Endothelial cell of umbilical vein (primary cell): Measurements from ENCODE around the gene AHI1. TPM values are rescaled to one million over a fixed set of nuclear protein-coding genes. Genes with fewer than 3 reads are reported as not detected.

Source experiments
- BruUV-seq: library from RNA; stranded (reverse); fragments of 400-500 nt; replicated peaks from 2 replicates; lab custom pipeline; 2021; lab: Mats Ljungman, UMichigan
- CTCF ChIA-PET: fragments of 300-600, 350-600 bp; sonication (Branson Sonifier 250); formaldehyde crosslinking; loops from one replicate; lab custom pipeline; 2021; ENCODE audit warnings: antibody characterized with exemption, inconsistent platforms; lab: Charles Lee
- POLR2A ChIA-PET: fragments of 300-600, 350-600 bp; sonication (Branson Sonifier 250); formaldehyde crosslinking; loops from one replicate; lab custom pipeline; 2021; ENCODE audit warnings: antibody characterized with exemption, inconsistent platforms; lab: Charles Lee
- DNase-seq: peaks from one replicate; pipeline ENCODE4 v3.0.0-alpha.2; 2011; ENCODE audit warnings: low read depth, low spot score
- FAIRE-seq: peaks from 2 replicates; lab custom pipeline; 2011; peaks lifted over from hg19 to GRCh38; lab: Jason Lieb, UNC
- H2AFZ ChIP-seq: 2 replicates; pipeline ENCODE4 v1.6.0; 2012; ENCODE audit warnings: low read depth, low read length, control low read depth, inconsistent platforms
- H3K27ac ChIP-seq: 2 replicates; pipeline ENCODE4 v1.5.1; 2011; ENCODE audit warnings: low read depth, mild to moderate bottlenecking, control low read depth, low read length, moderate library complexity; ENCODE audit not compliant: insufficient read depth
- H3K27me3 ChIP-seq, 2 experiments: 2 replicates each; pipeline versions ENCODE4 v1.6.0 to v1.6.1; 2011; ENCODE audit warnings: low read length in 2 of 2, mixed read lengths in 1 of 2; ENCODE audit not compliant: control insufficient read depth in 2 of 2, insufficient read depth in 2 of 2
- H3K36me3 ChIP-seq, 2 experiments: 2 replicates in 1 of 2; 3 replicates in 1 of 2; pipeline ENCODE4 v1.5.1; 2011; ENCODE audit warnings: low read length in 2 of 2, mild to moderate bottlenecking in 1 of 2, moderate library complexity in 1 of 2; ENCODE audit not compliant: control insufficient read depth in 2 of 2, insufficient read depth in 2 of 2; ENCODE audit errors: extremely low read depth in 1 of 2
- H3K4me1 ChIP-seq: 3 replicates; pipeline ENCODE4 v1.5.1; 2011; ENCODE audit warnings: mild to moderate bottlenecking, low read length; ENCODE audit not compliant: control insufficient read depth, insufficient read depth; ENCODE audit errors: extremely low read depth
- H3K4me2 ChIP-seq: 2 replicates; pipeline ENCODE4 v1.6.1; 2011; ENCODE audit warnings: low read length, control low read depth, mixed read lengths; ENCODE audit not compliant: insufficient read depth
- H3K4me3 ChIP-seq, 3 experiments: fragments of 200-600 bp in 1 of 3; sonication (generic), shearing (Covaris generic) in 1 of 3; replicated peaks in 1 of 3; 2 replicates each; pipeline ENCODE4 v1.5.1; 2011 to 2016; ENCODE audit warnings: control low read depth in 3 of 3, low read length in 3 of 3, mild to moderate bottlenecking in 2 of 3, inconsistent platforms in 1 of 3, low read depth in 1 of 3, moderate library complexity in 1 of 3; ENCODE audit not compliant: insufficient read depth in 1 of 3
- H3K79me2 ChIP-seq: 2 replicates; pipeline ENCODE4 v1.6.0; 2012; ENCODE audit warnings: low read length, inconsistent platforms; ENCODE audit not compliant: control insufficient read depth, insufficient read depth
- H3K9ac ChIP-seq: replicated peaks from 2 replicates; pipeline ENCODE3; 2011; ENCODE audit warnings: low read length, control low read depth; ENCODE audit not compliant: insufficient read depth; ENCODE audit errors: extremely low read depth
- H3K9me1 ChIP-seq: replicated peaks from 3 replicates; pipeline ENCODE4 v1.6.0; 2011; ENCODE audit warnings: mild to moderate bottlenecking, low read length; ENCODE audit not compliant: control insufficient read depth, insufficient read depth; ENCODE audit errors: extremely low read depth
- H3K9me3 ChIP-seq: replicated peaks from 2 replicates; pipeline ENCODE4 v1.5.1; 2012; ENCODE audit warnings: low read length, inconsistent platforms; ENCODE audit not compliant: control insufficient read depth, insufficient read depth
- H4K20me1 ChIP-seq: replicated peaks from 2 replicates; pipeline ENCODE3; 2011; ENCODE audit warnings: mild to moderate bottlenecking, low read length; ENCODE audit not compliant: control insufficient read depth, insufficient read depth; ENCODE audit errors: extremely low read depth
- EZH2 ChIP-seq: IDR thresholded peaks from 2 replicates; pipeline ENCODE4 v1.6.1; 2012; ENCODE audit warnings: borderline replicate concordance, low read depth, mild to moderate bottlenecking, moderate library complexity, low read length, inconsistent platforms; ENCODE audit not compliant: severe bottlenecking
- FOS ChIP-seq: IDR thresholded peaks from 2 replicates; pipeline ENCODE4 v1.6.1; 2011; ENCODE audit warnings: mild to moderate bottlenecking, low read length, moderate library complexity, borderline replicate concordance; ENCODE audit not compliant: insufficient read depth
- GATA2 ChIP-seq: IDR thresholded peaks from 2 replicates; pipeline ENCODE4 v1.7.0; 2011; ENCODE audit warnings: low read depth, mild to moderate bottlenecking, moderate library complexity, mixed read lengths, low read length; ENCODE audit not compliant: insufficient read length, insufficient read depth
- JUN ChIP-seq: IDR thresholded peaks from 2 replicates; pipeline ENCODE4 v1.6.1; 2011; ENCODE audit warnings: borderline replicate concordance, low read depth; ENCODE audit not compliant: insufficient read length, insufficient read depth
- MYC ChIP-seq: IDR thresholded peaks from one replicate; pipeline ENCODE4 v1.6.1; 2011; ENCODE audit warnings: mild to moderate bottlenecking, low read depth, low read length
- POLR2A ChIP-seq: IDR thresholded peaks from 2 replicates; pipeline ENCODE4 v1.6.1; 2012; ENCODE audit warnings: low read depth, mild to moderate bottlenecking, control low read depth, low read length
- POLR2AphosphoS5 ChIP-seq: IDR thresholded peaks from 2 replicates; pipeline ENCODE4 v1.6.1; 2012; ENCODE audit warnings: low read depth, mild to moderate bottlenecking, control low read depth, low read length, moderate library complexity; ENCODE audit not compliant: insufficient read depth
- dilution Hi-C: fragments of 300-500 bp; cut with MboI; formaldehyde crosslinking; loops from one replicate; pipeline ENCODE4 v1.15.0; 2019; ENCODE audit warnings: low sequenced_read_pairs; ENCODE audit not compliant: extremely low pct_ligation_motif_present
- intact Hi-C: fragments of 100-400 bp; cut with micrococcal nuclease; formaldehyde crosslinking; loops from one replicate; pipeline ENCODE4 v1.10.0; 2022
- polyA plus RNA-seq, 4 experiments: library from polyadenylated mRNA; depleted of rRNA in 3 of 4; stranded (reverse) in 3 of 4; unstranded in 1 of 4; fragments of >200 nt; gene quantifications; 2 replicates each; pipeline versions ENCODE4 v1.2.1 to v1.2.3, GENCODE V29; 2011 to 2012; ENCODE audit warnings: missing spikeins in 1 of 4
- total RNA-seq: library from RNA; stranded (reverse); gene quantifications from 2 replicates; pipeline ENCODE4 v1.2.3, GENCODE V29; 2021
- TF ChIP-seq, protein P1 (sequence below): IDR thresholded peaks from 2 replicates; pipeline ENCODE4 v1.6.1; 2011; ENCODE audit not compliant: insufficient read depth, insufficient read length
- TF ChIP-seq, protein P2 (sequence below), 2 donors: IDR thresholded peaks; 1 replicate in 1 of 2; 2 replicates in 1 of 2; pipeline ENCODE4 v1.5.1; 2011; ENCODE audit warnings: low read length in 2 of 2, mild to moderate bottlenecking in 2 of 2, moderate library complexity in 2 of 2, control low read depth in 1 of 2, inconsistent platforms in 1 of 2, low read depth in 1 of 2; ENCODE audit not compliant: insufficient read depth in 1 of 2; ENCODE audit errors: extremely low read depth in 1 of 2

Gene AHI1
- total and polyA plus RNA-seq, 2 donors (not counting 3 experiments of a cell fraction or from before 2014, with no cell fraction given), result 5.1 to 20.7 TPM

DNA sequence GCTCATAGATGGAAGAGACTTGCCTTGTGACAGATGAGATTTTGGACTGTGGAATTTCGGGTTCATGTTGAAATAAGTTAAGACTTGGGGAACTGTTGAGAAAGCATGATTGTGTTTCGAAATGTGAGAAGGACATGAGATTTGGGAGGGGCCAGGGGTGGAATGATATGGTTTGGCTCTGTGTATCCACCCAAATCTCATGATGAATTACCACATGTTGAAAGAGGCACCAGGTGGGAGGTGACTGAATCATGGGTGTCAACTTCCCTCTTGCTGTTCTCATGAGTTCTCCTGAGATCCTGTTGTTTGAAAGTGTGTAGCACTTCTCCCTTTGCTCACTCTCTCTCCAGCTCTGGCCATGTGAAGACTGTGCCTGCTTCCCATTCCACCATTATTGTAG lies 17.9 kb downstream of the AHI1 start:
- no peak overlapping the region for H3K4me3 ChIP-seq
- H3K79me2 ChIP-seq, result no peaks in the 10 kb centered on the region
- no peak overlapping the region for H2AFZ ChIP-seq
- DNase-seq (no peak), FAIRE-seq (no peak)
- CTCF ChIA-PET, result no interaction called here
- intact Hi-C loops, result no loop called here
- peaks cover 0 to 11% of the 10 kb centered on the region in 2 experiments for H3K36me3 ChIP-seq
- POLR2A ChIA-PET, result no interaction called here
- dilution Hi-C loops, result no loop called here
- H3K9me1 ChIP-seq, result no peaks in the 10 kb centered on the region
- no peak overlapping the region for H3K27ac ChIP-seq
- H3K9me3 ChIP-seq, result no peaks in the 10 kb centered on the region
- H3K4me2 ChIP-seq, result no peak overlapping the region
- no TSS peak for BruUV-seq
- TF ChIP-seq FOS, result no peak
- TF ChIP-seq POLR2A, result no peak
- TF ChIP-seq, protein P1, sequence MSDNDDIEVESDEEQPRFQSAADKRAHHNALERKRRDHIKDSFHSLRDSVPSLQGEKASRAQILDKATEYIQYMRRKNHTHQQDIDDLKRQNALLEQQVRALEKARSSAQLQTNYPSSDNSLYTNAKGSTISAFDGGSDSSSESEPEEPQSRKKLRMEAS, result no peak
- TF ChIP-seq, protein P2, sequence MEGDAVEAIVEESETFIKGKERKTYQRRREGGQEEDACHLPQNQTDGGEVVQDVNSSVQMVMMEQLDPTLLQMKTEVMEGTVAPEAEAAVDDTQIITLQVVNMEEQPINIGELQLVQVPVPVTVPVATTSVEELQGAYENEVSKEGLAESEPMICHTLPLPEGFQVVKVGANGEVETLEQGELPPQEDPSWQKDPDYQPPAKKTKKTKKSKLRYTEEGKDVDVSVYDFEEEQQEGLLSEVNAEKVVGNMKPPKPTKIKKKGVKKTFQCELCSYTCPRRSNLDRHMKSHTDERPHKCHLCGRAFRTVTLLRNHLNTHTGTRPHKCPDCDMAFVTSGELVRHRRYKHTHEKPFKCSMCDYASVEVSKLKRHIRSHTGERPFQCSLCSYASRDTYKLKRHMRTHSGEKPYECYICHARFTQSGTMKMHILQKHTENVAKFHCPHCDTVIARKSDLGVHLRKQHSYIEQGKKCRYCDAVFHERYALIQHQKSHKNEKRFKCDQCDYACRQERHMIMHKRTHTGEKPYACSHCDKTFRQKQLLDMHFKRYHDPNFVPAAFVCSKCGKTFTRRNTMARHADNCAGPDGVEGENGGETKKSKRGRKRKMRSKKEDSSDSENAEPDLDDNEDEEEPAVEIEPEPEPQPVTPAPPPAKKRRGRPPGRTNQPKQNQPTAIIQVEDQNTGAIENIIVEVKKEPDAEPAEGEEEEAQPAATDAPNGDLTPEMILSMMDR (IDR thresholded peaks at IDR 0.05; ENCODE audit: extremely low read depth in 1 of 2, insufficient read depth in 1 of 2, low read depth in 1 of 2, low read length in 2 of 2), result no peak
- TF ChIP-seq MYC, result no peak
- TF ChIP-seq EZH2, result no peak
- TF ChIP-seq POLR2AphosphoS5, result no peak
- no peak for TF ChIP-seq JUN
- no peak for TF ChIP-seq GATA2
- H4K20me1 ChIP-seq, result no peaks in the 10 kb centered on the region
- no peaks in the 10 kb centered on the region for H3K4me1 ChIP-seq
- no peaks in the 10 kb centered on the region for H3K27me3 ChIP-seq
- H3K9ac ChIP-seq, result no peak overlapping the region
